ENCODE measurements around the gene LGR6.
"Not testable (repeated sequence)": the region's sequence is repeated elsewhere in the genome, so short reads cannot be mapped to it uniquely, and the experiment has no call there.

Gene LGR6

GRCh38 chr1:202351725-202352124 lies 158.1 kb downstream of the LGR6 start:
- DNase-seq = no peak
- Histone ChIP-seq H3K4me1 (ENCODE audit: low read length) (peaks cover 16% of the 10 kb centered on the region), H2AFZ (ENCODE audit: low read length) (no peak overlapping the region), H3F3A (ENCODE audit: insufficient read depth, low read length) (no peaks in the 10 kb centered on the region), H4K20me1 (ENCODE audit: insufficient read depth, low read length) (no peaks in the 10 kb centered on the region), H3K4me3 (ENCODE audit: low read length) (no peak overlapping the region), H3K27me3 (replicated peaks; ENCODE audit: insufficient read depth, low read length) (no peaks in the 10 kb centered on the region), H3K9me2 (replicated peaks; ENCODE audit: insufficient read depth, low read length) (no peaks in the 10 kb centered on the region), H3K36me3 (replicated peaks; ENCODE audit: insufficient read depth, low read length) (no peaks in the 10 kb centered on the region), H3K4me2 (ENCODE audit: low read depth, low read length) (no peak overlapping the region), H3K9me3 (replicated peaks; ENCODE audit: insufficient read depth, low read length) (no peaks in the 10 kb centered on the region), H3K9ac (ENCODE audit: low read length) (no peak overlapping the region), H3K79me2 (ENCODE audit: low read length) (peaks cover 79% of the 10 kb centered on the region), H3K27ac (ENCODE audit: low read length) (no peak overlapping the region)
- TF ChIP-seq EZH2phosphoT487 (IDR thresholded peaks at IDR 0.05; ENCODE audit: low read length) (no peak), EZH2 (optimal IDR thresholded peaks at IDR 0.05; ENCODE audit: low read depth, low read length) (no peak)

- H3K79me2 ChIP-seq (ENCODE audit: low read length) = peaks cover 88% of the 10 kb centered on the region
- H3K4me2 ChIP-seq (ENCODE audit: low read depth, low read length); H3K4me3 ChIP-seq (ENCODE audit: low read length): not testable (repeated sequence)
Observed at GRCh38 chr1:202352583-202353197, 159.1 kb downstream of the LGR6 start.

GRCh38 chr1:202355944-202356553 lies 162.4 kb downstream of the LGR6 start:
- H3K4me3 ChIP-seq (ENCODE audit: low read length) = no peak overlapping the region
- no peak overlapping the region for H2AFZ ChIP-seq (ENCODE audit: low read length)
- H3K9me3 ChIP-seq (replicated peaks; ENCODE audit: insufficient read depth, low read length) = no peaks in the 10 kb centered on the region
- H3K9me2 ChIP-seq (replicated peaks; ENCODE audit: insufficient read depth, low read length) = no peaks in the 10 kb centered on the region
- H3K4me1 ChIP-seq (ENCODE audit: low read length) = no peaks in the 10 kb centered on the region
- no peak for TF ChIP-seq EZH2phosphoT487 (IDR thresholded peaks at IDR 0.05; ENCODE audit: low read length)
- no peak for TF ChIP-seq CTCF (IDR thresholded peaks at IDR 0.05; ENCODE audit: low read length)
- TF ChIP-seq EZH2 (optimal IDR thresholded peaks at IDR 0.05; ENCODE audit: low read depth, low read length) = no peak
- H3K9ac ChIP-seq (ENCODE audit: low read length) = no peak overlapping the region
- H4K20me1 ChIP-seq (ENCODE audit: insufficient read depth, low read length) = no peaks in the 10 kb centered on the region
- no peak overlapping the region for H3K4me2 ChIP-seq (ENCODE audit: low read depth, low read length)
- no peak overlapping the region for H3K27ac ChIP-seq (ENCODE audit: low read length)
- no peak for DNase-seq
- H3F3A ChIP-seq (ENCODE audit: insufficient read depth, low read length) = no peaks in the 10 kb centered on the region
- H3K79me2 ChIP-seq (ENCODE audit: low read length) = peaks cover 95% of the 10 kb centered on the region
- H3K27me3 ChIP-seq (replicated peaks; ENCODE audit: insufficient read depth, low read length) = no peaks in the 10 kb centered on the region
- no peaks in the 10 kb centered on the region for H3K36me3 ChIP-seq (replicated peaks; ENCODE audit: insufficient read depth, low read length)

More at GRCh38 chr1:202352583-202353197, 159.1 kb downstream of the LGR6 start:
- H4K20me1 ChIP-seq (ENCODE audit: insufficient read depth, low read length); DNase-seq; H3F3A ChIP-seq (ENCODE audit: insufficient read depth, low read length); H3K27me3 ChIP-seq (replicated peaks; ENCODE audit: insufficient read depth, low read length); H3K9me2 ChIP-seq (replicated peaks; ENCODE audit: insufficient read depth, low read length); H2AFZ ChIP-seq (ENCODE audit: low read length); H3K36me3 ChIP-seq (replicated peaks; ENCODE audit: insufficient read depth, low read length); H3K9me3 ChIP-seq (replicated peaks; ENCODE audit: insufficient read depth, low read length); H3K9ac ChIP-seq (ENCODE audit: low read length); H3K27ac ChIP-seq (ENCODE audit: low read length): not testable (repeated sequence)
- peaks cover 16% of the 10 kb centered on the region for H3K4me1 ChIP-seq (ENCODE audit: low read length)

GRCh38 chr1:202357506-202357905 lies 163.9 kb downstream of the LGR6 start:
- no peak overlapping the region for H3K4me2 ChIP-seq (ENCODE audit: low read depth, low read length)
- H4K20me1 ChIP-seq (ENCODE audit: insufficient read depth, low read length) = no peaks in the 10 kb centered on the region
- peaks cover 95% of the 10 kb centered on the region for H3K79me2 ChIP-seq (ENCODE audit: low read length)
- no peak for DNase-seq
- no peak overlapping the region for H3K9ac ChIP-seq (ENCODE audit: low read length)
- no peaks in the 10 kb centered on the region for H3K27me3 ChIP-seq (replicated peaks; ENCODE audit: insufficient read depth, low read length)
- no peak overlapping the region for H2AFZ ChIP-seq (ENCODE audit: low read length)
- H3K9me2 ChIP-seq (replicated peaks; ENCODE audit: insufficient read depth, low read length) = no peaks in the 10 kb centered on the region
- no peaks in the 10 kb centered on the region for H3K4me1 ChIP-seq (ENCODE audit: low read length)
- H3K9me3 ChIP-seq (replicated peaks; ENCODE audit: insufficient read depth, low read length) = no peaks in the 10 kb centered on the region
- no peaks in the 10 kb centered on the region for H3K36me3 ChIP-seq (replicated peaks; ENCODE audit: insufficient read depth, low read length)
- H3F3A ChIP-seq (ENCODE audit: insufficient read depth, low read length) = no peaks in the 10 kb centered on the region
- H3K27ac ChIP-seq (ENCODE audit: low read length) = no peak overlapping the region
- no peak for TF ChIP-seq EZH2 (optimal IDR thresholded peaks at IDR 0.05; ENCODE audit: low read depth, low read length)
- TF ChIP-seq CTCF (IDR thresholded peaks at IDR 0.05; ENCODE audit: low read length) = no peak
- TF ChIP-seq EZH2phosphoT487 (IDR thresholded peaks at IDR 0.05; ENCODE audit: low read length) = no peak
- H3K4me3 ChIP-seq (ENCODE audit: low read length) = no peak overlapping the region

Data from MM.1S (cell line).